Gastrocnemius medialis (tissue), 4 donors: Measurements from ENCODE around the gene KRT82.

Experiments
- POLR2A ChIP-seq, 2 donors: fragments of 450-650 bp; IDR thresholded peaks; one replicate each; pipeline ENCODE4 v1.6.1; 2017; ENCODE audit warnings: antibody characterized with exemption in 2 of 2, mild to moderate bottlenecking in 2 of 2, moderate library complexity in 2 of 2
- TF ChIP-seq, protein P1 (sequence below), 5 experiments: fragments of 450-650 bp in 3 of 5; fragments of 200-600 bp in 2 of 5; sonication (generic) in 2 of 5; IDR thresholded peaks in 4 of 5; conservative IDR thresholded peaks in 1 of 5; 1 replicate in 4 of 5; 2 replicates in 1 of 5; pipeline ENCODE4 v1.5.1; 2016 to 2019; ENCODE audit warnings: antibody characterized with exemption in 5 of 5, mild to moderate bottlenecking in 3 of 5, moderate library complexity in 3 of 5

DNA sequence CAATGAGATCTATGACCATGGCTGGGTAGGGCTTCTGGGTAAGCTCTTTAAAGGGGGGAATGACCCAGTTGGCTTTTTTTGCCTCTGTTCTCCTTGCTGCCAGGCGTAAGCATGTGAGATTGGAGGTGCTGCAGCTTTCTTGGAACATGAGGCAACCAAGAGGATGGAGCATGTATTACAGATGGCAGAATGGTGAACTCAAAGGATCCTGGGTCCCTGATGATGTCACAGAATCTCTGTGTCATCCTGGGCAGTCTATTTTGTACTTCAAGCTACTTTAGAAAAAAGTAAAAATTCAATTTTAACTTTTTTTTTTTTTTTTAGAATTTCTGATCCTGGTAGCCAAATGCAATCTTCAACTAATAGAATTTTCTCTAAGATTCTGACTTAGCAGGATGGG lies 8.0 kb downstream of the KRT82 start:
- no peak for TF ChIP-seq POLR2A (IDR thresholded peaks at IDR 0.05)
- TF ChIP-seq, protein P1, sequence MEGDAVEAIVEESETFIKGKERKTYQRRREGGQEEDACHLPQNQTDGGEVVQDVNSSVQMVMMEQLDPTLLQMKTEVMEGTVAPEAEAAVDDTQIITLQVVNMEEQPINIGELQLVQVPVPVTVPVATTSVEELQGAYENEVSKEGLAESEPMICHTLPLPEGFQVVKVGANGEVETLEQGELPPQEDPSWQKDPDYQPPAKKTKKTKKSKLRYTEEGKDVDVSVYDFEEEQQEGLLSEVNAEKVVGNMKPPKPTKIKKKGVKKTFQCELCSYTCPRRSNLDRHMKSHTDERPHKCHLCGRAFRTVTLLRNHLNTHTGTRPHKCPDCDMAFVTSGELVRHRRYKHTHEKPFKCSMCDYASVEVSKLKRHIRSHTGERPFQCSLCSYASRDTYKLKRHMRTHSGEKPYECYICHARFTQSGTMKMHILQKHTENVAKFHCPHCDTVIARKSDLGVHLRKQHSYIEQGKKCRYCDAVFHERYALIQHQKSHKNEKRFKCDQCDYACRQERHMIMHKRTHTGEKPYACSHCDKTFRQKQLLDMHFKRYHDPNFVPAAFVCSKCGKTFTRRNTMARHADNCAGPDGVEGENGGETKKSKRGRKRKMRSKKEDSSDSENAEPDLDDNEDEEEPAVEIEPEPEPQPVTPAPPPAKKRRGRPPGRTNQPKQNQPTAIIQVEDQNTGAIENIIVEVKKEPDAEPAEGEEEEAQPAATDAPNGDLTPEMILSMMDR (IDR thresholded peaks at IDR 0.05 in 4 of 5, conservative IDR thresholded peaks at IDR 0.05 in 1 of 5): no peak
